Upper lobe of right lung (tissue), 1 donor: ENCODE measurements around the gene RAD51B. TPM values are rescaled to one million over a fixed set of nuclear protein-coding genes. Genes with fewer than 3 reads are reported as not detected.

Experiments used
- ATAC-seq: fragments of 200-7000 bp; cut with Tn5 transposase; one replicate; pipeline ENCODE4 v1.9.1; 2020; ENCODE audit warnings: mild to moderate bottlenecking, moderate library complexity
- DNase-seq: peaks from one replicate; pipeline ENCODE4 v3.0.0-alpha.2; 2020
- H3K27ac ChIP-seq: fragments of 200-600 bp; one replicate; pipeline ENCODE4 v1.8.0; 2022
- H3K27me3 ChIP-seq: fragments of 200-600 bp; one replicate; pipeline ENCODE4 v1.8.0; 2022; ENCODE audit warnings: mild to moderate bottlenecking
- H3K36me3 ChIP-seq: fragments of 200-600 bp; one replicate; pipeline ENCODE4 v1.8.0; 2022
- H3K4me1 ChIP-seq: fragments of 200-600 bp; one replicate; pipeline ENCODE4 v1.8.0; 2022
- H3K4me3 ChIP-seq: fragments of 200-600 bp; one replicate; pipeline ENCODE4 v1.8.0; 2022; ENCODE audit warnings: mild to moderate bottlenecking
- H3K9me3 ChIP-seq: fragments of 200-600 bp; one replicate; pipeline ENCODE4 v1.8.0; 2022
- CTCF ChIP-seq: fragments of 200-600 bp; IDR thresholded peaks from one replicate; pipeline ENCODE4 v1.8.0; 2022; ENCODE audit warnings: antibody characterized with exemption
- intact Hi-C: fragments of 100-400 bp; cut with DNase I; formaldehyde crosslinking; loops from one replicate; pipeline ENCODE4 v1.11.0; 2022
- total RNA-seq: library from RNA; stranded (reverse); fragmentation: NEBNext Ultra II Directional; extraction: Animal tissue kit (Norgen Biotek cat#: 25700); gene quantifications from one replicate; pipeline ENCODE4 v1.2.1, GENCODE V29; 2021
- donor health status: DM: no; HTN: yes; CAD: no; lungs with severe emphysema.

RAD51B gene
- total RNA-seq, 1 donor from 2014 or later, result 11.5 TPM

- H3K36me3 ChIP-seq, result no peaks in the 10 kb centered on the region
- no peak overlapping the region for H3K4me3 ChIP-seq
- peaks cover 4% of the 10 kb centered on the region for H3K4me1 ChIP-seq
- intact Hi-C loops, result no loop called here
- H3K27ac ChIP-seq, result peak overlapping the region; percentile 47
- peak; percentile 82 for ATAC-seq
- TF ChIP-seq CTCF, result no peak
- no peaks in the 10 kb centered on the region for H3K27me3 ChIP-seq
- DNase-seq, result no peak
- H3K9me3 ChIP-seq, result no peaks in the 10 kb centered on the region
Measured at GRCh38 chr14:68749487-68750475, 930.2 kb downstream of the RAD51B start.

- ATAC-seq (no peak), DNase-seq (no peak)
- Histone ChIP-seq H3K9me3 (no peaks in the 10 kb centered on the region), H3K4me3 (no peak overlapping the region), H3K27me3 (no peaks in the 10 kb centered on the region), H3K4me1 (peaks cover 18% of the 10 kb centered on the region), H3K36me3 (no peaks in the 10 kb centered on the region), H3K27ac (no peak overlapping the region)
- intact Hi-C loops, result no loop called here
- TF ChIP-seq CTCF, result no peak
Measured at GRCh38 chr14:68752271-68753006, 932.9 kb downstream of the RAD51B start.

GRCh38 chr14:68753690-68754089 lies 934.1 kb downstream of the RAD51B start:
- intact Hi-C loops, result no loop called here
- peaks cover 26% of the 10 kb centered on the region for H3K4me1 ChIP-seq
- ATAC-seq (no peak), DNase-seq (no peak)
- no peak overlapping the region for H3K4me3 ChIP-seq
- no peak for TF ChIP-seq CTCF
- H3K36me3 ChIP-seq, result no peaks in the 10 kb centered on the region
- H3K9me3 ChIP-seq, result no peaks in the 10 kb centered on the region
- no peak overlapping the region for H3K27ac ChIP-seq
- no peaks in the 10 kb centered on the region for H3K27me3 ChIP-seq

GRCh38 chr14:68755016-68755353 lies 935.4 kb downstream of the RAD51B start:
- Histone ChIP-seq H3K4me1 (peaks cover 22% of the 10 kb centered on the region), H3K27ac (no peak overlapping the region), H3K36me3 (no peaks in the 10 kb centered on the region), H3K27me3 (no peaks in the 10 kb centered on the region), H3K4me3 (no peak overlapping the region), H3K9me3 (no peaks in the 10 kb centered on the region)
- no peak for DNase-seq
- no peak for ATAC-seq
- intact Hi-C loops, result no loop called here
- TF ChIP-seq CTCF, result no peak

GRCh38 chr14:68756000-68756481 lies 936.5 kb downstream of the RAD51B start:
- ATAC-seq (no peak), DNase-seq (no peak)
- Histone ChIP-seq H3K4me1 (peaks cover 31% of the 10 kb centered on the region), H3K36me3 (no peaks in the 10 kb centered on the region), H3K9me3 (no peaks in the 10 kb centered on the region), H3K27ac (no peak overlapping the region), H3K27me3 (no peaks in the 10 kb centered on the region), H3K4me3 (no peak overlapping the region)
- intact Hi-C loops, result no loop called here
- TF ChIP-seq CTCF, result no peak
